MM.1S (cell line): ENCODE measurements around the gene NAALADL2.

Experiments used
- EZH2 ChIP-seq: fragments of 300-600 bp; sonication (generic); optimal IDR thresholded peaks from 2 replicates; pipeline ENCODE3; 2017; ENCODE audit warnings: low read depth, mild to moderate bottlenecking, antibody characterized with exemption, low read length, mixed read lengths
- TF ChIP-seq, protein P1 (sequence below): fragments of 300-600 bp; sonication (generic); IDR thresholded peaks from 2 replicates; pipeline ENCODE4 v1.5.1; 2016; ENCODE audit warnings: antibody characterized with exemption, low read length, mixed read lengths

DNA sequence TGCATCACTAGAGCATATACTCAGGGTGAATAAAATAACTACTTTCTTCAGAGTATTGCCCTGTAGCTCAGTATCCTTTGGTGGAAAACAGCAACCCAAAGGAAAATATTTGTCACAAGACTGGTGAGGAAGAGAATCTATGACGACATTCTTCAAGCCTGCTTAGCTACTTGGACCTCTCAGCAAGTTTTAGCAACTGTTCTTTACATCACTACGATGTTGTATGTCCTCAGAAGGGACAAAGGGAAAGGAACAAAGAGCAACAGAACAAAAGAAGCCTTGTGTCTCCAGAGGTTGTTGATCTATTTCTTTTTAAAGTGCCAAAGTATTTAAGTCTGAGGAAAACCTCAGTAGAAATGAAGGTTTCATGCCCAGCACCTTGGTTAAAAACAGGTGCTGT is 746.7 kb downstream of the NAALADL2 start:
- TF ChIP-seq, protein P1, sequence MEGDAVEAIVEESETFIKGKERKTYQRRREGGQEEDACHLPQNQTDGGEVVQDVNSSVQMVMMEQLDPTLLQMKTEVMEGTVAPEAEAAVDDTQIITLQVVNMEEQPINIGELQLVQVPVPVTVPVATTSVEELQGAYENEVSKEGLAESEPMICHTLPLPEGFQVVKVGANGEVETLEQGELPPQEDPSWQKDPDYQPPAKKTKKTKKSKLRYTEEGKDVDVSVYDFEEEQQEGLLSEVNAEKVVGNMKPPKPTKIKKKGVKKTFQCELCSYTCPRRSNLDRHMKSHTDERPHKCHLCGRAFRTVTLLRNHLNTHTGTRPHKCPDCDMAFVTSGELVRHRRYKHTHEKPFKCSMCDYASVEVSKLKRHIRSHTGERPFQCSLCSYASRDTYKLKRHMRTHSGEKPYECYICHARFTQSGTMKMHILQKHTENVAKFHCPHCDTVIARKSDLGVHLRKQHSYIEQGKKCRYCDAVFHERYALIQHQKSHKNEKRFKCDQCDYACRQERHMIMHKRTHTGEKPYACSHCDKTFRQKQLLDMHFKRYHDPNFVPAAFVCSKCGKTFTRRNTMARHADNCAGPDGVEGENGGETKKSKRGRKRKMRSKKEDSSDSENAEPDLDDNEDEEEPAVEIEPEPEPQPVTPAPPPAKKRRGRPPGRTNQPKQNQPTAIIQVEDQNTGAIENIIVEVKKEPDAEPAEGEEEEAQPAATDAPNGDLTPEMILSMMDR = no peak
- TF ChIP-seq EZH2 = no peak
